COLO829 (cell line): Measurements from ENCODE around the gene ATP13A3.

ENCODE experiments used
- DNase-seq: peaks from one replicate; pipeline ENCODE4 v3.0.0; 2012; ENCODE audit warnings: low spot score

ATP13A3 gene

DNA sequence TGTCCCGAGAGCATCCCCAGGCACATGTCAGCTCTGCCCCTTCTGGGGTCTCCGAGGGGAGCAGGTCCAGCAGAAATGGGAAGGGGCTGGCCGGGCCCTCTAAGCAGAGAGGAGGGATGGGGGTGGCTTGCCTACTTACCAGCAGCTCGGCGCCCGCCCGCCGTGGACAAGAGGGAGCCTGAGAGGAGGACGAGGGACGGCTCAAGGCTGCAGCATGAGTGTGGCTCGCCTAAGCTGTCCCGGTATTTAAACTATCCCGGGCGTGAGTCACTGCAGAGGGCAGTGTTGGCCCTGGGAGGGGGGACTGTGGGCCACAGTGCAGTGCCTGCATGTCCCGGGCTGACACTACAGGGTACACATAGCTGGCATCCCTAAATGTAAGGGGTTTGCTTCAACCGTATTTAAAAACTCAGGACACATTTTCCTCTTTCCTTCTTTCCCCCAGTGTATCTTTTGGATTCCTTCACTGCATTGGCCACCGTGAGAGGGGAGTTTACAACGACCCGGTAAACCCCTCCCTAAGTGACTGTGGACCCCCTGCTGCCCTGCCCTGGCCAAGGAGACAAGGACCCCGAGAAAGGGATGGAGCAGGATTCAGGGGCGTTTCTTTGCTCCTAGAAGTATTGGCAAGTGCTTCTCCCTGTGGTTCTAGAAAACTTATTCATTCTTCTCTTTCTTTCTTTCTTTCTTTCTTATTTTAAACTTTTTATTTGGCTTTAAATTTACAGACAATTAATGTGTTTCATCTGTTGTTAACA is 117.1 kb downstream of the ATP13A3 start, which contains the start of gene LRRC15:
Gene LRRC15 (minus strand): TSS at position 222 of the 758 bp plus-strand sequence. CDS start 8,700 bp downstream, outside the sequence.
- DNase-seq, result no peak

DNA sequence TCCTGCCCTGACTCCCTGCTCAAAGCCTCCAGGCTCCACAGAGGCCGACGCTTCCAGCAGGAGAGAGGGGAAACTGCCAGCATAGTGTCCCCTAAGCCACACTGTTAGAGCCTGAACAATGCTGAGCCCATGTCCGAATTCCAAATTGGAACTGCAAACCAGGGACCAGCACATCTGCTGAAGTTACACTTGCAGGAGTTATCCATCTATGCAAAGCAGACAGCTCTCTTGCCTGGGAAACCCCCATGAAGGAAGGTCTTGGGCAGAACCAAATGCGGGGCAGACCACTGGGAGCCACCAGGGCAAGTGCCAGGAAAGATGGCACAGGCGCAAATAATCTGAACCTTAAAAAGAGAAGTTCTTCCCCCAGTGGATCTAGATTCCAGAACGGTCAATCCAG is 117.9 kb downstream of the ATP13A3 start:
- DNase-seq, result no peak

DNA sequence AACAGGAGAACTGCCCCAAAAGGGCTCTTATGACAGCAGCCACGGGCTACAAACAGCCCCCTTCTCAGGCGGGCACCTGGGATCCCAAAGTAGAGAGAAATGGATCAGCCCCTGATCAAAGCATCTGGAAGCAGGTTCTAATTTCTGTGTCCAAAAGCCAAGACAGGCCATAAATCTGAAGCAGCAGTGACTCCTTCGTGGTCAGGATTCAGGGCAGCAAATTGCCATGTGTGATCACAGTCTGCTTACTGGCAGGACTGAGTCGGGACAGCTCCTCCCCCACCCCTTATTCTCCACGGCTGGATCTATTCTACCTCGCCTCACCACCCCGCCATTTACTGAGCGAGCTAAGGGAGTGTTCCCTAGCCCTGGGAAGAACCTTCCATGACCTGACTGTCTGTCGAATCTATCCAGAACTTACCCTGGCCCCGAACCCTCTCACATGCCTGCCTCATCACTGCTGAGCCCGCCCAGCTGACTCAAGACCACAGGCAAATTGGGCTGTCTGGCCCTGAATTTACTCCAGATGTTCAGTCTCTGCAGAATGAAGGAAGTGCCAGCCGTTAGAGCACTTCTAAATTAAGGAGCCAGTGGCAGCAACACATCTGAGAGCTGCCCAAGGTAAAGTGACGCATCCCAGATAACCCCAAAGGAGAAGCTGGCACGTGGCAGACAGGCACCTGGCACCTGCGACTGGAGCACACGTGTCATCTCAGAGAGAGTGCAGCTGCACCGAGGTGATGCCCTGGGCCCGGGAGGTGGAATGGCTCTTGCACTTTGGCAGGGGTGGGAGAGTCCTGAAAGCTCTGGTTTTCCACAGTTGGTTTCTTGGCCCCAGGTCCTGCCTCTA is 118.6 kb downstream of the ATP13A3 start:
- no peak for DNase-seq

DNA sequence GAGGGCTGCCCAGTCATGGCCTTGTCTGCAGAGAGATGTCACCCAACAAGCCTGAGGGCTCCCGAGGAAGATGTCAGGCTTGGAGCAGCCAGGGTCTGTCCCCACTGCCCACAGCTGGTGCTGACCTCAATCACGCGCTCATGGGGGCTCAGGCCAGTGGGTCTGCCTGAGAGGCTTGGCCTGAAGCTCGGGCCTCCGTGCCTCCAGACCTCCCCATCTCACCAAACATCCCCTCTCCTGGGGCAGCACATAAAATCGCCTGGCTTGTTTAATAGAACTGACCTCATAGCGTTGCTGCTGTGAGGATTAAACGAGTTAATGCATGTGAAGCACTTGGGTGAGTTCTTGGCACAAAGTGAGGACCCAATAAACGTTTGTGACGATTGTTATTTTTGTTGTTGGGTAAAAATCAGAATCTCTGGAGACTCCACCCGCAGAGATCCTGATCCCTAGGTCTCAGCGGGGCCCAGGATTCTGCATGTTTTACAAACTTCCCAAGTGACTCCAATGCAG is 120.8 kb downstream of the ATP13A3 start:
- DNase-seq, result no peak

DNA sequence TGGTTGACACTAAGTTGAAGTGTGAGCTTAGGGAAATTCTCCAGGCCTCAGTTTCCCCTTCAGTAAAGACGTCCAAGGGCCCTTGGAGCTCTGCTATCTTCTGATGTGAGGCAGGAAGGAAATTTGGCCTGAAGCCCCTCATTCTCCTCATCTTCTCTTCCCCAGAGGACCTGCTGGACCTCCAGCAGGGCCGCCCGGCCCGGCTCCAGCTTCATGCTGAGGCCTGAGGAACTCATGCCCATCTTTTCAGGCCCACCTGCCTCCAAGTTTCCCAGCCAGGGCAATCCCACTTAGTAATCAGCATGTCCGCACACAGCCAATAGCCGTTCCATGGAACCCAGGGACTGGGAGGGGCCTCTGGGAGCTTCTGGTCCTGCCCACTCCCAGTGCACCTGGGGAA is 121.3 kb downstream of the ATP13A3 start:
- no peak for DNase-seq

DNA sequence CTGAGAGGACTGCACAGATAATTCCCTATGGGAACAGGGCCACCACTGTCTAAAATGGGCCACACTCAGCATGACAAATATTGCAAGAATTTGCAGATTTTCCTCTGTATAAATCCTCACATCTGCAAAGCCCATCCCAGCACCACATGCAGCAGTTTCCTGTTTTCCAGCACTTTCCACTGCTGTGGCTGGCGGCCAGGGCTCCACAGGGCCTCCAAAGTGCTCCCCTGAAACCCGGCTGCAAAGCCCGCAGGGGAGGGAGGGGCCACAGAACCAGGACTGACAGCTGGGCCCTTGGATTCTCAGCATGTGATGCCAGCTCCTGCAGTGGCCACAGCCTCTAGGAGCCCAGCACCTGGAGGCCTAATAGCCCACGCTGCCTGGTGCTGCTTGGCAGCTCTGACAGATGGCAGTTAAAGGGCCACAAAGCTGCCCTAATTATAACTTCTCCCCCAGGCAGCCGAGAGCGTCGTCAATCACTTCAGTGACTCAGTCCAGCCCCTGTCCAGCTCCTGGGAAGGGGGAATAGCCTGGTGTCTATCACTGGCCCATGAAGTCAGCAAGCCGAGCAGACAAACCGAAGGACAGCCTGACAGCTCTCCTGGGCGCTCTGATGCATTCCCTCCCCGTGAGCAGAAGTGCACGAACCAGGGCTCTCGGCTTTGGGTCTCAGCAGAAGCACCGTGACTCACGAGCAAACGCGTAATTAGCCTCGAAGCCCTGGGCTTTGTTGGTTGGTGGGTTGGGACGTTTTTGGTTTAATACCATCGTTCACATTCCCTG is 122.0 kb downstream of the ATP13A3 start:
- no peak for DNase-seq

DNA sequence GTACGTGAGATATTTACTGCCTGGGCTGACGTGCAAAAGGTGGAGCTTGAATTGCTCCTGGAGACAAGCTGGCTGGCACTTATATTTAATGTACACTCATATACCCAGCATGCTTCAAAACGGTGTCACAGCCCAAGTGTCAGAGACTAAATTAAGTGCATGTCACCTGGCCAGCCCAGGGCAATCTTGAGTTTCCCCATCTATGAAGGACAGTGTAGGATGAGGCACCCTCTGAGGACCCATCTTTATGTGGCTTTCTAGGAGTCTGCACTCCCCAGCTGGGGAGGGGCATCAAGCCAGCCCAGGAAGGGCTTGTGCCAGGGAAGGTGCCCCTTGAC is 122.5 kb downstream of the ATP13A3 start:
- DNase-seq, result no peak

DNA sequence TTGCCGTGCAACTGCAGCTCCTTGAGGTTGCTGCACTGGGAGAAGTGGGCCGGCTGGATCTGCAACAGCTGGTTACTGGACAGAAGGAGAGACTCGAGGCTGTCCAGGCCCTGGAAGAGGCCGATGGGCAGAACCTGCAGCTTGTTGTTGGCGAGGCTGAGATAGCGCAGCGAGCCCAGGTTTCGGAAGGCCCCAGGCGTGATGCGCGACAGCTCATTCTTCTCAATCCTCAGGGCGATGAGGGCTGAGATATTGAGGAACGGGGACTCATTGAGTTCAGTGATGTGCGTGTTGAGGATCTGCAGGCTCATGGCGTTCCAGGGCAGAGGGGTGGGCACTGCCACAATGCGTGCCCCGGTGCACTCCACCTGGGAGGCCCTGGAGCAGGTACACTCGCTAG is 126.2 kb downstream of the ATP13A3 start:
- DNase-seq, result no peak

DNA sequence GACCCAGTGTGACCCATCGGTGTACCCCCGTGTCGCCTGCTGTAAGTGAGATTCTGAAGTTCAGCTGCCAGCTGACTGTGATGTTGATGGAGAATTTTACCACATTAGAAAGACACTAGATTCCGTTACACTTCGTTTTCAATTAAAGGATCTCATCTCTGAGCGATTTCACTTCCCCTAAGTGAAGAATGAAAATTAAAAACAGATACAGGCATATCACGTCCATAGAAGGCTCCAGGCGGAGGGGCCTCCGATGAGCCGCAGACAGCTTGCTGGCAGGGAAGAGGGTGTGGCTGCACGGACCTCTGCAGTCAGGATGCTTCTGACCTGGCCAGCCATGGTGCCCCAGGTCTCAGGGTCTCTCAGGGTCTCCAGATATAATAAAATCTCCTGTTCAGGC is 129.1 kb downstream of the ATP13A3 start:
- no peak for DNase-seq

DNA sequence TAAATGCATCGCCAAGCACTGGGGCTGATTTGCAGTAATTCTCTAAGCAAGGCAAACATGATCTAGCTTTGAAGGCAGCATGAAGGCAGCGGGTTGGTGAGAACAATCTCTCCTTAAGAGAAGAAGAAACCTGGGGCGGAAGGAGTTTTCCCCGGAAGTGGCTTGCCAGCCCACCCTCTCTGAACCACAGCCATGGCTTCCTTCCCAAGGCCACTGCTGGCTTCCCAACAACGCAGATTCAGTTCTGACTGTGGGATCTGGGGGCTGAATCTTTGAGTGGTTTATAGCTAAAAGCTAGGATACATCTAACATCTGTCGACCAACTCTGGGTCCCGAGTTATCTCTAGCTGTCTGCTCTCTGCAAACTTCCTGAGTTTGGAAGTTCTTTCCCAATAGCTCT is 131.4 kb downstream of the ATP13A3 start:
- no peak for DNase-seq

DNA sequence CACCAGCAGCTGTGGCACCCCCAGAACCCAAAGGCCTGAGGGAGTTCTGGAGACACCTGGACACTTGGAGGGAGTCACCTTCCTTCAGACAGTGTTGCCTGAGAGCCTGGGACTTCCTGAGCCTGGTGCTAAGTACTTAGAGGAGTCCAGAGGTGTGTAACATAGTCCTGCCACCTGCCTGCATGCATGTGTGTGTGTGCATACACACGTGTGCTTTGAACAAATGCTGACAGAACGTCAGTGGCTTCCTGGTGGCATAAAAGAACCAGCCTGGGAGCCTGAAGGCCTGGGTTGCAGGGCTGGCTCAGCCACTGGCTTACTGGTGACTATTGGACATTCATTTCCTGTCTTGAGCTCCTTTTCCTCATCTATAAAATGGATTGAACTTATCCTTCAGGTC is 132.5 kb downstream of the ATP13A3 start:
- DNase-seq, result no peak
